Measurements from ENCODE around the gene TIMP2.

DNA sequence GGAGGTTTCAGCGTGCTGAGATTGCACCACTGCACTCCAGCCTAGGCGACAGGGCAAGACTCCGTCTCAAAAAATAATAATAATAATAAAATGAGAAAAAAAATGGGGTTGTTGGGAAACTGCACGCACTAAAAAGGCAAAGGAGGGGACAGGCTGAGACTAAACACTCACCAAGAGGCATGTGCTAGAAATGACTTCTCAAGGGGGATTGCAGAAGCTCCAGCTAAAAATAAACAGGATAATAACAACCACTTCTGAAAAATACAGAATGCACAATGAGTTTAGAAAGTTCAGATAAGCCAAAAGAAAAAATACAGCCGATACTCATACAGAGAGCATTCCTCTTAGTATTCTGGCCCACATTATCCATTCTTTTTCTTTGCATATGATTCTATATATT lies 15.1 kb upstream of the TIMP2 start:
- TF ChIP-seq, protein P1, sequence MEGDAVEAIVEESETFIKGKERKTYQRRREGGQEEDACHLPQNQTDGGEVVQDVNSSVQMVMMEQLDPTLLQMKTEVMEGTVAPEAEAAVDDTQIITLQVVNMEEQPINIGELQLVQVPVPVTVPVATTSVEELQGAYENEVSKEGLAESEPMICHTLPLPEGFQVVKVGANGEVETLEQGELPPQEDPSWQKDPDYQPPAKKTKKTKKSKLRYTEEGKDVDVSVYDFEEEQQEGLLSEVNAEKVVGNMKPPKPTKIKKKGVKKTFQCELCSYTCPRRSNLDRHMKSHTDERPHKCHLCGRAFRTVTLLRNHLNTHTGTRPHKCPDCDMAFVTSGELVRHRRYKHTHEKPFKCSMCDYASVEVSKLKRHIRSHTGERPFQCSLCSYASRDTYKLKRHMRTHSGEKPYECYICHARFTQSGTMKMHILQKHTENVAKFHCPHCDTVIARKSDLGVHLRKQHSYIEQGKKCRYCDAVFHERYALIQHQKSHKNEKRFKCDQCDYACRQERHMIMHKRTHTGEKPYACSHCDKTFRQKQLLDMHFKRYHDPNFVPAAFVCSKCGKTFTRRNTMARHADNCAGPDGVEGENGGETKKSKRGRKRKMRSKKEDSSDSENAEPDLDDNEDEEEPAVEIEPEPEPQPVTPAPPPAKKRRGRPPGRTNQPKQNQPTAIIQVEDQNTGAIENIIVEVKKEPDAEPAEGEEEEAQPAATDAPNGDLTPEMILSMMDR (conservative IDR thresholded peaks at IDR 0.05) = no peak
- no peak for TF ChIP-seq ZFX (IDR thresholded peaks at IDR 0.05)

All from C4-2B (cell line).